Suprapubic skin (tissue), 3 donors: ENCODE results near the gene TBC1D22A.

Experiments used
- CTCF ChIP-seq, 2 donors: fragments of 200-600 bp in 1 of 2; fragments of 450-650 bp in 1 of 2; sonication (generic) in 1 of 2; IDR thresholded peaks; one replicate each; pipeline ENCODE4 v1.5.1; 2016 to 2019; ENCODE audit warnings: antibody characterized with exemption in 2 of 2, mild to moderate bottlenecking in 1 of 2, moderate library complexity in 1 of 2
- EP300 ChIP-seq: sonication (generic); formaldehyde crosslinking; IDR thresholded peaks from one replicate; pipeline ENCODE4 v1.6.1; 2017; ENCODE audit warnings: antibody characterized with exemption
- POLR2A ChIP-seq, 2 donors: fragments of 450-650 bp; IDR thresholded peaks; one replicate each; pipeline ENCODE4 v1.6.1; 2017; ENCODE audit warnings: antibody characterized with exemption in 2 of 2, mild to moderate bottlenecking in 2 of 2, moderate library complexity in 2 of 2

GRCh38 chr22:46902436-46902835 is 140.0 kb downstream of the TBC1D22A start:
- TF ChIP-seq CTCF (IDR thresholded peaks at IDR 0.05) (no peak), EP300 (no peak), POLR2A (IDR thresholded peaks at IDR 0.05) (no peak)
